ENCODE data around the gene SLC9A8.

DNA sequence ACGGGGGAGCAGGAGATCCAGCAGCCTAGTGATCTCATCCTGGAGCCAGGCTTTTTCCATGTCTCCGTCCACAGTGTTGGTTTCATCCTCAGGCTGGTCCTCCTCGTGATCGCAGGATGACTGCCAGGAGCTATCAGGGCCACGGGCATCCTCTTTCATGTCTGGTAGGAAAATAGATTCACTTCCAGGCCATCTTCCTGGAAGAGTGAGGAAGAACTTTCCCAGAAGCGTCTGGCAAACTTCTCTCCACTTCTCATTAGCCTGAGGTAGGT is 15.3 kb upstream of the SLC9A8 start:
- TF ChIP-seq, protein P1, sequence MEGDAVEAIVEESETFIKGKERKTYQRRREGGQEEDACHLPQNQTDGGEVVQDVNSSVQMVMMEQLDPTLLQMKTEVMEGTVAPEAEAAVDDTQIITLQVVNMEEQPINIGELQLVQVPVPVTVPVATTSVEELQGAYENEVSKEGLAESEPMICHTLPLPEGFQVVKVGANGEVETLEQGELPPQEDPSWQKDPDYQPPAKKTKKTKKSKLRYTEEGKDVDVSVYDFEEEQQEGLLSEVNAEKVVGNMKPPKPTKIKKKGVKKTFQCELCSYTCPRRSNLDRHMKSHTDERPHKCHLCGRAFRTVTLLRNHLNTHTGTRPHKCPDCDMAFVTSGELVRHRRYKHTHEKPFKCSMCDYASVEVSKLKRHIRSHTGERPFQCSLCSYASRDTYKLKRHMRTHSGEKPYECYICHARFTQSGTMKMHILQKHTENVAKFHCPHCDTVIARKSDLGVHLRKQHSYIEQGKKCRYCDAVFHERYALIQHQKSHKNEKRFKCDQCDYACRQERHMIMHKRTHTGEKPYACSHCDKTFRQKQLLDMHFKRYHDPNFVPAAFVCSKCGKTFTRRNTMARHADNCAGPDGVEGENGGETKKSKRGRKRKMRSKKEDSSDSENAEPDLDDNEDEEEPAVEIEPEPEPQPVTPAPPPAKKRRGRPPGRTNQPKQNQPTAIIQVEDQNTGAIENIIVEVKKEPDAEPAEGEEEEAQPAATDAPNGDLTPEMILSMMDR (conservative IDR thresholded peaks at IDR 0.05), result no peak
- TF ChIP-seq EZH2 (IDR thresholded peaks at IDR 0.05; ENCODE audit: low read depth), result no peak
